GF-D8 (cell line): Measurements from ENCODE around the gene PPFIA1.

ENCODE experiments used
- DNase-seq: peaks from one replicate; lab custom pipeline; 2025; lab: John Stamatoyannopoulos, UW

PPFIA1 gene

GRCh38 chr11:70270104-70270876 is at the start of gene PPFIA1:
Gene PPFIA1 (plus strand): TSS chr11:70270690. CDS start chr11:70272173, 1,483 bp downstream.
- DNase-seq: peak; percentile 71

- DNase-seq: no peak
Measured at GRCh38 chr11:70220920-70221319, 49.6 kb upstream of the PPFIA1 start.

GRCh38 chr11:70225681-70226177 is 44.8 kb upstream of the PPFIA1 start:
- no peak for DNase-seq

DNA sequence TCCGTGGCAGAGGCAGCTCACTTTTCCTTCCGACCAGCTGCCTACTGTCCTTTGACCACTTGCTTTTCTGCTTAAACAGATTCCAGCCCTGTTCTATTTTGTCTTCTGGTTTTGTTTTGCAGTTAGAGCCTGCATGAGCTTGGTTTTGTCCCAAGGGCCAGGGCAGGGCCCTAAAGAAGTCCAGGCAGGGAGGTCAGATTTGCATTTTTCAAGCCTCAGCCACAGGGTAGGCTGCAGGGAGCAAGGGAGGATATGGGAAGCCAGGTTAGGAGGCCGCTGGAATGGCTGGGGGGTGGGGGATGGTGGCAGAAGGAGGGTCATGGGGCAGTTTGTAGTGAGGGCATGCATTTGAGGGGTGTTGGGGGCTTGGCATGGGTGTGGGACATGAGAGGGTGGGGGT is 44.3 kb upstream of the PPFIA1 start:
- DNase-seq: no peak

- no peak for DNase-seq
Measured at GRCh38 chr11:70226967-70227366, 43.5 kb upstream of the PPFIA1 start.

DNA sequence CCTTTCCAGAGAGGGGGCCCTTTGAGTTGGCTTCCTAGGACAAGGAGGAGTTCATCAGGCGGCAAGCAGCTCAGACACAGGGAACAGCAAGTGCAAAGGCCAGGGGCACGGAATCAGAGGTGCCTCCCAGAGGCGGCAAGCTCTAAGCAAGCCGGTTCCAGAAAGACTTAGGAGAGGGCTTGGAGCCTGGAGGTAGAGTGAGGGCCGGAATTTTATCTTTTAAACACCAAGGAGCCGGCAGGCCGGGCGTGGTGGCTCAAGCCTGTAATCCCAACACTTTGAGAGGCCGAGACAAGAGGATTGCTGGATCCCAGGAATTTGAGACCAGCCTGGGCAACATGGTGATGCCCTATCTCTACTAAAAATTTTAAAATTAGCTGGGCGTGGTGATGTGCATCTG is 40.8 kb upstream of the PPFIA1 start:
- DNase-seq: no peak

- DNase-seq: no peak
Measured at GRCh38 chr11:70230151-70230839, 40.2 kb upstream of the PPFIA1 start.

DNA sequence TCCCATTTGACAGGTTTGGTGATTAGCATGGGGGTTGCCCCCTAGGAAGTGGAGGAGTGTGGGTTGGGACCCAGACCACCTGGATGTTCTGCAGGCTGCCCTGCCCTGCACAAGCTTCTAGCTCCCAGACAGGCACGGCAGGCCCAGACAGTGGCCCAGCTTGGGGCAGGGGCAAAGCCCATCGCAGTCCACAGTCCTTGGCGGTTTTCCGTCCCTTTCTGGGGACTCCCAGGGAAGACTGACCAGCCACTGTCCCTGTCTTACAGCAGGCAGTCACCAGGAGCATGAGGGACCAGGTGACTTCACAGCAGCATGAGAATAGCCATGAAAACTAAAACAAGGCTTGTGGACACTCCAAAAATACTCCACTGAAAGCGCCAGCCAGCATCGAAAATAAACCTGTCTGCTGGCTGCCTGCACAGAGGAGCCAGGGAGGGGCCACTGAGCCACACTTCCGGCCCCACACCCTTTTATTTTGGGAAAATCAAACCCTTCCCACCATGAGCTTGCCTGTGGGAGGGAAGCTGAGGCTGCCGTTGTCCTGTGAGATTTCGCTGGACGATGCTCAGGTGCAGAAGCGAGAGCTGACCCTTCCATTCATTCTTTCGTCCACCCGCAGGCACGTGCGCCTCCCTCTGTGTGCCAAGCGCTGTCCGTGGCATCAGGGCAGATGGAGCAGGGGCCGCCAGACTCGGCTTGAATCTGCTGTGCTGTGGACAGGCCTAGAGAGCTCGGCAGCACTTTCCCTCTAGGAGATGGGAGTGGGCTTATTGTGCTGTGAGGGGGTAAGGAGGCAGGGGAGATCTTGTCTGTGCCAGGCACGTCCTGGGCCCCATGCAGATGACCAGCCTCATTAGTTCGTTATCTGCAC is 39.4 kb upstream of the PPFIA1 start:
- no peak for DNase-seq

GRCh38 chr11:70233034-70233433 is 37.5 kb upstream of the PPFIA1 start:
- no peak for DNase-seq

- no peak for DNase-seq
Measured at GRCh38 chr11:70233511-70233934, 37.0 kb upstream of the PPFIA1 start.

GRCh38 chr11:70233962-70234361 is 36.5 kb upstream of the PPFIA1 start:
- DNase-seq: no peak

GRCh38 chr11:70240337-70240736 is 30.2 kb upstream of the PPFIA1 start:
- DNase-seq: no peak

DNA sequence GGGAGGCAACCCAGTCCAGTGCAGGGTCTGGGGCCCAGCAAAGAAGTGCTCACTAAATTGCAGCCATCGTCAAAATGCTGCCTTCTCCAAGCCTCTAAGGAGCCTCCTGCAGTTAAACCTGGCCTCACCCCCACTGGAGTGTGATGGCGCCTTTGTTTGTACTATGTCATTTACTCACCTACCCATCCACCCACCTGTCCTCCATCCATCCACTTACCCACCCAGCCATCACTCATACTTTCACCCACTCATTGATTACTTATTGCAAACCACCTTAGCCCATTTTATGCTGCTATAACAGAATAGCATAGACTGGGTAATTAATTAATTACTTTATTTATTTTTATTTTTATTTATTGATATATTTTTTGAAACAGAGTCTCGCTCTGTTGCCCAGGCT is 28.8 kb upstream of the PPFIA1 start:
- DNase-seq: no peak

- DNase-seq: no peak
Measured at GRCh38 chr11:70242885-70243284, 27.6 kb upstream of the PPFIA1 start.

DNA sequence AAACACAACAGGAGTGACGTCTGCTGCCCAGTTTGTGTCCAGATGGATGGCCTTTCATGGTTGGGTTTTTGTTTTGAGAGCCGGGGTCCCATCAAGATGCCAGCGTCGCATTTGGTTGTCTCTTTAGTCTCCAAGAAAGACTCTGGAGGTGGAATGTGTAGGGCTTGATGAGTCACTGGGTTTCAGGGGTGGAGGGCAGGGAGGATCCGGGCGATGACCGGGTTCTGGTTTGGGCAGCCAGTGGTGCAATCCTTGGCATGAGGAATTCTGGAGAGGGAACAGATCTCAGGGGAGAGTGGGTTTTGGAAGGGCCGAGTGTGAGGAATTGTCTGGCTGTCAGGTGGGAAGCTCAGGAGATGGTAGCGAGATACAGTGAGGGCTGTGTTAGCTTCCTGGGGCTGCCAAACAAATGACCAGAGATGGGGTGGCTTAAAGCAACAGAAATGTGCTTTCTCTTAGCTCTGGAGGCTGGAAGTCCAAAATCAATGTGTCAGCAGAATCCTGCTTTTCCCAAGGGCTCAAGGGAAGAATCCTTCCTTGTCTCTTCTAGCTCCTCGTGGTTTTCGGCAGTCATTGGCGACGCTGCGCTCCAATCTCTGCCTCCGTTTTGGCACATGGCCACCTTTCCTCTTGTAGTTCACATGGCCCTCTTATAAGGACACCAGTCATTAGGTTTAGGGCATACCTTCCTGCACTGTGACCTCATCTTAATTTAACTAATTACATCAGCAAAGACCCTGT is 26.4 kb upstream of the PPFIA1 start:
- DNase-seq: no peak

GRCh38 chr11:70244698-70245097 is 25.8 kb upstream of the PPFIA1 start:
- no peak for DNase-seq

- no peak for DNase-seq
Measured at GRCh38 chr11:70246196-70246595, 24.3 kb upstream of the PPFIA1 start.

- DNase-seq: no peak
Measured at GRCh38 chr11:70247042-70247709, 23.3 kb upstream of the PPFIA1 start.

- DNase-seq: no peak
Measured at GRCh38 chr11:70247710-70248072, 22.8 kb upstream of the PPFIA1 start.

DNA sequence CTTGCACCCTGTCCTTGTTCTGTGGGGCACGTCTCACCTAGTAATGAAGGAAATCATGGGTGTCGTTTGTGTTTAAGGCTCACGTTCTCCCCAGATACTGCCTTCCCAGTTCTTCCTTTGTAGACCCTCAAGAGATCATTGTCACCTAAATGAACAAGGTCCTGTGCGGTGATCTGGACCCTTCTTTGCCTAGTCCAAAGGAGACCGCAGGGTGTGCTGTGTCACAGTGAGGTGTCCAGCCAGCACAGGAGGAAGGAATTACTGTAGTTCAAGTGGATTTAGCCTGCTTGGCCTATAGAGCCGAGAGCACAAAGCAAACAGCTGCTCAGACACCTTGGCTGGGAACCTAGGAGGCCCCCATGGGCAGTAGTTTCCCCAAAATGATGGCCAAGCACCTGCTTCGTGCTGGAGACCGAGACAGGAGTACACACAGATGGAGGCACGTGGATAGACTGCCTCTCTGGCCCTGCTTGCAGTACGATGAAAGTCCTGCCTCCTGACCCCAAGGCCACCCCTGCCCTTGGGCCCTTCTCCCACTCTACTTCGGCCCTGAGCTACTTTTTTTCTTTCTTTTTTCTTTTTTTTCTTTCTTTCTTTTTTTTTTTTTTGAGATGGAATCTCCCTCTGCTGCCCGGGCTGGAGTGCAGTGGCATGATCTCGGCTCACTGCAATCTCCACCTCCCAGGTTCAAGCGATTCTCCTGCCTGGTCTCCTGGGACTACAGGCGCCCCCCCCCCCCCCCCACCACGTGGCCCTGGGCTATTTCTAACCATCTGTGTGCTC is 19.4 kb upstream of the PPFIA1 start:
- no peak for DNase-seq
